Upper lobe of right lung (tissue), 1 donor: ENCODE data around the gene RFC3. TPM values are rescaled to one million over a fixed set of nuclear protein-coding genes. Genes with fewer than 3 reads are reported as not detected.

Experiments
- ATAC-seq: fragments of 200-7000 bp; cut with Tn5 transposase; one replicate; pipeline ENCODE4 v1.9.1; 2020; ENCODE audit warnings: mild to moderate bottlenecking, moderate library complexity
- DNase-seq: peaks from one replicate; pipeline ENCODE4 v3.0.0-alpha.2; 2020
- H3K27ac ChIP-seq: fragments of 200-600 bp; one replicate; pipeline ENCODE4 v1.8.0; 2022
- H3K27me3 ChIP-seq: fragments of 200-600 bp; one replicate; pipeline ENCODE4 v1.8.0; 2022; ENCODE audit warnings: mild to moderate bottlenecking
- H3K36me3 ChIP-seq: fragments of 200-600 bp; one replicate; pipeline ENCODE4 v1.8.0; 2022
- H3K4me1 ChIP-seq: fragments of 200-600 bp; one replicate; pipeline ENCODE4 v1.8.0; 2022
- H3K4me3 ChIP-seq: fragments of 200-600 bp; one replicate; pipeline ENCODE4 v1.8.0; 2022; ENCODE audit warnings: mild to moderate bottlenecking
- H3K9me3 ChIP-seq: fragments of 200-600 bp; one replicate; pipeline ENCODE4 v1.8.0; 2022
- intact Hi-C: fragments of 100-400 bp; cut with DNase I; formaldehyde crosslinking; loops from one replicate; pipeline ENCODE4 v1.11.0; 2022
- total RNA-seq: library from RNA; stranded (reverse); fragmentation: NEBNext Ultra II Directional; extraction: Animal tissue kit (Norgen Biotek cat#: 25700); gene quantifications from one replicate; pipeline ENCODE4 v1.2.1, GENCODE V29; 2021
- TF ChIP-seq, protein P1 (sequence below): fragments of 200-600 bp; IDR thresholded peaks from one replicate; pipeline ENCODE4 v1.8.0; 2022; ENCODE audit warnings: antibody characterized with exemption
- donor health status: DM: no; HTN: yes; CAD: no; lungs with severe emphysema.

Gene RFC3
- total RNA-seq, 1 donor from 2014 or later: 7.4 TPM

DNA sequence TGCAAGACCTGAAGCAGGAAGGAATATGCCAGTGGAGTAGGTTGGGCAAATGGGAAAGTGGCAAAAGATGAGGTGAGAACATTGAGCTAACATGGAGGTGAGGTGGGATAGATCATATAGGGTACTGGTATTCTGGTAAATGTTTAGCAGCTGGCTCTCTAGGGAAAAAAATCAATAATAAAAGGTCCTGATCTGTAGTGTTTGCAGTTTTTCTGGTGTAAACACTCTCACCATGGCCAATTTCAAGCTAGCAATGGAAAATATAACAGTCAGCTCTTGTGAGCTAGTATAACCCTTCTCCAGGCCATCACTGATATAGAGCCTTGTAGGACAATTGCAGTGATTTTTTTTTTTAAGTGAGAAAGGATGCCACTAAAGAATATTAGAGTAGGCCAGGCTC lies 31.3 kb downstream of the RFC3 start:
- TF ChIP-seq, protein P1, sequence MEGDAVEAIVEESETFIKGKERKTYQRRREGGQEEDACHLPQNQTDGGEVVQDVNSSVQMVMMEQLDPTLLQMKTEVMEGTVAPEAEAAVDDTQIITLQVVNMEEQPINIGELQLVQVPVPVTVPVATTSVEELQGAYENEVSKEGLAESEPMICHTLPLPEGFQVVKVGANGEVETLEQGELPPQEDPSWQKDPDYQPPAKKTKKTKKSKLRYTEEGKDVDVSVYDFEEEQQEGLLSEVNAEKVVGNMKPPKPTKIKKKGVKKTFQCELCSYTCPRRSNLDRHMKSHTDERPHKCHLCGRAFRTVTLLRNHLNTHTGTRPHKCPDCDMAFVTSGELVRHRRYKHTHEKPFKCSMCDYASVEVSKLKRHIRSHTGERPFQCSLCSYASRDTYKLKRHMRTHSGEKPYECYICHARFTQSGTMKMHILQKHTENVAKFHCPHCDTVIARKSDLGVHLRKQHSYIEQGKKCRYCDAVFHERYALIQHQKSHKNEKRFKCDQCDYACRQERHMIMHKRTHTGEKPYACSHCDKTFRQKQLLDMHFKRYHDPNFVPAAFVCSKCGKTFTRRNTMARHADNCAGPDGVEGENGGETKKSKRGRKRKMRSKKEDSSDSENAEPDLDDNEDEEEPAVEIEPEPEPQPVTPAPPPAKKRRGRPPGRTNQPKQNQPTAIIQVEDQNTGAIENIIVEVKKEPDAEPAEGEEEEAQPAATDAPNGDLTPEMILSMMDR: no peak
- H3K4me1 ChIP-seq: no peaks in the 10 kb centered on the region
- H3K9me3 ChIP-seq: no peaks in the 10 kb centered on the region
- DNase-seq: no peak
- no peak for ATAC-seq
- intact Hi-C loops: no loop called here
- no peak overlapping the region for H3K27ac ChIP-seq
- H3K4me3 ChIP-seq: no peak overlapping the region
- H3K27me3 ChIP-seq: no peaks in the 10 kb centered on the region
- no peaks in the 10 kb centered on the region for H3K36me3 ChIP-seq

DNA sequence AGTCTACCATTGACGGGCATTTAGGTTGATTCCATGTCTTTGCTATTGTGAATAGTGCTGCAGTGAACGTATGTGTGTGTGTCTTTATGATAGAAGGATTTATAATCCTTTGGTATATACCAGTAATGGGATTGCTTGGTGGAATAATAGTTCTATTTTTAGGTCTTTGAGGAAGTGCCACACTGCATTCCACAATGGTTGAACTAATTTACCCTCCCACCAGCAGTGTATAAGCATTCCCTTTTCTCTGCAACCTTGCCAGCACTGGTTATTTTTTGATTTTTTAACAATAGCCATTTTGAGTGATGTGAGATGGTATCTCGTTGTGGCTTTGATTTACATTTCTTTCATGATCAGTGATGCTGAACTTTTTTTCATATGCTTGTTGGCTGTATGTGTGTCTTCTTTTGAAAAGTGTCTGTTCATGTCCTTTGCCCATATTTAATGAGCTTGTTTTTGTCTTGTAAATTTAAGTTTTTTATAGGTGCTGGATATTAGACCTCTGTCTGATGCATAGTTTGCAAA lies 37.5 kb downstream of the RFC3 start:
- Histone ChIP-seq H3K4me3 (no peak overlapping the region), H3K4me1 (no peaks in the 10 kb centered on the region), H3K36me3 (no peaks in the 10 kb centered on the region), H3K27ac (no peak overlapping the region), H3K27me3 (no peaks in the 10 kb centered on the region), H3K9me3 (no peaks in the 10 kb centered on the region)
- no peak for ATAC-seq
- TF ChIP-seq, protein P1: no peak
- DNase-seq: no peak
- intact Hi-C loops: no loop called here

DNA sequence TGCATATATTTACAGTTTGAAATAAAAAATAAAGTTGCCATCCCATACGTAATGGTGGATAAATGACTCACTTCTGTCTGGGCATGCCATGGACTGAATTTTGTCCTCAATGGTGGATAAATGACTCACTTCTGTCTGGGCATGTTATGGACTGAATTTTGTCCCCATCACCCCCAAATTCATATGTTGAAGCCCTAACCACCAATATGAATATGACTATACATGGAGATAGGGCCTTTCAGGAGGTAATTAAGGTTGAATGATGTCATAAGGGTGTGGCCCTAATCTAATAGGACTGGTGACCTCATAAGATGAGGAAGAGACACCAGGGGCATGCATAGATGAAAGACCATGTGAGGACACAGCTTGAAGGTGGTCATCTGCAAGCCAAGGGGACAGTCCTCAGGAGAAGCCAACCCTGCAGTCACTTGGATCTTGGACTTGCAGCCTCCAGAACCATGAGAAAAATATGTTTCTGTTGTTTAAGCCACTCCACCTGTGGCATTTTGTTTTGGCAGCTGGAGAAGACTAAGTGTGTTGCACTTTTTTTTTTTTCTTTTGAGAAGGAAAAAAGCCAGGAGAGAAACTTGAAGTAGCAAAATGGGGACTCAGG lies 41.8 kb downstream of the RFC3 start:
- ATAC-seq (no peak), DNase-seq (no peak)
- Histone ChIP-seq H3K36me3 (no peaks in the 10 kb centered on the region), H3K27me3 (no peaks in the 10 kb centered on the region), H3K27ac (no peak overlapping the region), H3K4me3 (no peak overlapping the region), H3K4me1 (no peaks in the 10 kb centered on the region), H3K9me3 (no peaks in the 10 kb centered on the region)
- intact Hi-C loops: no loop called here
- TF ChIP-seq, protein P1: no peak

DNA sequence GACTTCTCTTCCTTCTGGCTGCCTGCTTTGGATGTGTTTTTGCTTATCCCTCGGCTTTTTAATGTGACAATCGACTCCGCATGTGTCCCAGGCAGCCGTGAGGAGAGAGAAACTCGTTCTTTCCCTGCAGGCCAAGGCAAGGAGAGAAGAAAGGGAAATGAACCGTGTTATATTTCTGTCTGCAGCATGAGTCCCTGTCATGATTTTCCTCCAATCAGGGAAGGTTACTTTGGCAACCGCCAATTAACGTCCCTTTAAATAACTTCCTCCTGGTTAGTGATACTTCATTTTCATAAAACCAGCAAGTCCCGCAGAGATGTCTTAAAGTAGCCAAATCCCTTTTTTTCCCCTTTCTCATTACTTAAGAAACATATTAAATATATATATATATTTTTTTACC lies 42.6 kb downstream of the RFC3 start:
- H3K9me3 ChIP-seq: no peaks in the 10 kb centered on the region
- DNase-seq (no peak), ATAC-seq (no peak)
- no peaks in the 10 kb centered on the region for H3K36me3 ChIP-seq
- no peaks in the 10 kb centered on the region for H3K4me1 ChIP-seq
- TF ChIP-seq, protein P1: no peak
- H3K27ac ChIP-seq: no peak overlapping the region
- intact Hi-C loops: no loop called here
- H3K27me3 ChIP-seq: no peaks in the 10 kb centered on the region
- H3K4me3 ChIP-seq: no peak overlapping the region

DNA sequence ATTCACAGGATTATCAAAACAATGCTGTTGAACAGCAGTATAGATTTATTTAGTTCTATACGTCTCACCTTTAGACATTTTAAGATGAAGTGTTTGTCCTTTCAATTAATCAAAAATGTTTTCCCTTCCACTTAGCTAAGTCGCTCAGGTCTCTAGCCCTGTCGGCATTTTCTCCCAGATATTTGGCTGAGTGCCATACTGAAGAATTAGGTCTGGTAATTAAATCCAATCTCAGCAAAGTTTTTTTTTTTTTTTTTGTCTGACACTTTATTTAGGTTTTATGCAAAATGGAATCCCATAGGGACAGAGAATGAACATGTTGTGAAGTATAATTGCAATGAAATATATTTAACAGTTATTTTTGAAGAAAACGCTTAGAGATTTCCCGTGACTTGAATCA lies 44.1 kb downstream of the RFC3 start:
- TF ChIP-seq, protein P1: no peak
- Histone ChIP-seq H3K9me3 (no peaks in the 10 kb centered on the region), H3K27me3 (no peaks in the 10 kb centered on the region), H3K27ac (no peak overlapping the region), H3K36me3 (no peaks in the 10 kb centered on the region), H3K4me3 (no peak overlapping the region), H3K4me1 (no peaks in the 10 kb centered on the region)
- no peak for ATAC-seq
- intact Hi-C loops: no loop called here
- no peak for DNase-seq
